PC-9 (cell line): ENCODE data around the gene LRRC43. TPM values are rescaled to one million over a fixed set of nuclear protein-coding genes. Genes with fewer than 3 reads are reported as not detected.

ENCODE experiments used
- BruUV-seq: library from RNA; stranded (reverse); fragments of 400-500 nt; replicated peaks from 2 replicates; lab custom pipeline; 2021; lab: Mats Ljungman, UMichigan
- CTCF ChIA-PET: fragments of 300-600 bp; sonication (Branson Sonifier 250); formaldehyde crosslinking; loops from one replicate; lab custom pipeline; 2022; ENCODE audit warnings: antibody characterized with exemption; lab: Charles Lee
- POLR2A ChIA-PET: fragments of 300-600 bp; sonication (Branson Sonifier 250); formaldehyde crosslinking; loops from one replicate; lab custom pipeline; 2022; ENCODE audit warnings: antibody characterized with exemption; ENCODE audit not compliant: unreplicated experiment; lab: Charles Lee
- DNase-seq, 2 experiments: peaks; one replicate each; pipeline versions ENCODE4 v3.0.0 to v3.0.0-alpha.2; 2015 to 2022; ENCODE audit warnings: mixed read lengths in 1 of 2
- H2AFZ ChIP-seq: fragments of 200-600 bp; sonication (generic); 2 replicates; pipeline ENCODE4 v1.8.1; 2017; ENCODE audit warnings: antibody characterized with exemption
- H3F3A ChIP-seq: fragments of 200-600 bp; sonication (generic); 2 replicates; pipeline ENCODE4 v1.8.1; 2017; ENCODE audit warnings: antibody characterized with exemption, mild to moderate bottlenecking, low read depth; ENCODE audit not compliant: insufficient read depth
- H3K27ac ChIP-seq: fragments of 200-600 bp; sonication (generic); 2 replicates; pipeline ENCODE4 v1.6.1; 2016; ENCODE audit warnings: mixed run types
- H3K27me3 ChIP-seq: fragments of 200-600 bp; sonication (generic); 2 replicates; pipeline ENCODE4 v1.6.1; 2016; ENCODE audit warnings: low read depth, mixed run types; ENCODE audit not compliant: insufficient read depth
- H3K36me3 ChIP-seq: fragments of 200-600 bp; sonication (generic); 2 replicates; pipeline ENCODE4 v1.6.1; 2016; ENCODE audit warnings: low read depth, mixed run types
- H3K4me1 ChIP-seq: fragments of 200-600 bp; sonication (generic); replicated peaks from 2 replicates; pipeline ENCODE4 v1.6.1; 2016; ENCODE audit warnings: mixed run types; ENCODE audit not compliant: insufficient read depth
- H3K4me2 ChIP-seq: fragments of 200-600 bp; sonication (generic); 2 replicates; pipeline ENCODE4 v1.6.1; 2017; ENCODE audit warnings: mixed run types
- H3K4me3 ChIP-seq: fragments of 200-600 bp; sonication (generic); 2 replicates; pipeline ENCODE4 v1.6.1; 2016; ENCODE audit warnings: mixed run types
- H3K79me2 ChIP-seq: fragments of 200-600 bp; sonication (generic); 2 replicates; pipeline ENCODE4 v1.6.1; 2017; ENCODE audit warnings: low read depth, mixed run types
- H3K9me2 ChIP-seq: fragments of 200-600 bp; sonication (generic); 2 replicates; pipeline ENCODE4 v1.8.1; 2017; ENCODE audit warnings: mild to moderate bottlenecking; ENCODE audit not compliant: insufficient read depth
- H3K9me3 ChIP-seq: fragments of 200-600 bp; sonication (generic); 2 replicates; pipeline ENCODE4 v1.8.1; 2016; ENCODE audit warnings: low read depth; ENCODE audit not compliant: insufficient read depth
- H4K20me1 ChIP-seq: fragments of 200-600 bp; sonication (generic); 2 replicates; pipeline ENCODE4 v1.8.1; 2017; ENCODE audit not compliant: insufficient read depth
- CTCF ChIP-seq: fragments of 200-600 bp; sonication (generic); conservative IDR thresholded peaks from 2 replicates; pipeline ENCODE4 v1.6.1; 2017; ENCODE audit warnings: mixed run types, antibody characterized with exemption, mild to moderate bottlenecking, moderate library complexity
- EZH2 ChIP-seq: fragments of 200-600 bp; sonication (generic); IDR thresholded peaks from 2 replicates; pipeline ENCODE4 v1.8.0; 2017; ENCODE audit warnings: antibody characterized with exemption, low read depth
- intact Hi-C: fragments of 100-400 bp; cut with micrococcal nuclease; formaldehyde crosslinking; loops from one replicate; pipeline ENCODE4 v1.10.0; 2022; ENCODE audit not compliant: unreplicated experiment
- total RNA-seq: library from RNA; stranded (reverse); gene quantifications from 2 replicates; pipeline ENCODE4 v1.2.3, GENCODE V29; 2021

Gene LRRC43
- total RNA-seq, 1 experiment from 2014 or later = 0.39 TPM

GRCh38 chr12:122183588-122183940 is 641 bp downstream of the LRRC43 start:
- Histone ChIP-seq H3K79me2 (no peaks in the 10 kb centered on the region), H3K9me2 (no peaks in the 10 kb centered on the region), H2AFZ (no peak overlapping the region), H3K36me3 (no peaks in the 10 kb centered on the region), H3F3A (no peaks in the 10 kb centered on the region), H3K27me3 (no peaks in the 10 kb centered on the region), H3K27ac (no peak overlapping the region), H3K9me3 (no peaks in the 10 kb centered on the region), H3K4me1 (no peaks in the 10 kb centered on the region), H3K4me2 (peak overlapping the region; percentile 59; the same call in 1 of the 2 replicates), H3K4me3 (no peak overlapping the region), H4K20me1 (no peaks in the 10 kb centered on the region)
- CTCF ChIA-PET = no interaction called here
- POLR2A ChIA-PET = no interaction called here
- no TSS peak for BruUV-seq
- intact Hi-C loops = no loop called here
- no peak for TF ChIP-seq EZH2
- no peak for TF ChIP-seq CTCF
- no peak for DNase-seq

- H3K36me3 ChIP-seq = no peaks in the 10 kb centered on the region
- TF ChIP-seq CTCF = no peak
Observed at GRCh38 chr12:122184517-122184916, 1.6 kb downstream of the LRRC43 start.

GRCh38 chr12:122185079-122185478 is 2.2 kb downstream of the LRRC43 start:
- ChIA-PET CTCF (no interaction called here), POLR2A (no interaction called here)
- H2AFZ ChIP-seq = no peak overlapping the region
- no peak for DNase-seq
- H3K27ac ChIP-seq = no peak overlapping the region
- H3K9me3 ChIP-seq = no peaks in the 10 kb centered on the region
- H3K4me2 ChIP-seq = no peak overlapping the region
- no peaks in the 10 kb centered on the region for H3K9me2 ChIP-seq
- no peaks in the 10 kb centered on the region for H3K36me3 ChIP-seq
- no peaks in the 10 kb centered on the region for H4K20me1 ChIP-seq
- no peak overlapping the region for H3K4me3 ChIP-seq
- no peaks in the 10 kb centered on the region for H3K79me2 ChIP-seq
- no peaks in the 10 kb centered on the region for H3K4me1 ChIP-seq
- TF ChIP-seq EZH2 (no peak), CTCF (no peak)
- no peaks in the 10 kb centered on the region for H3F3A ChIP-seq
- intact Hi-C loops = no loop called here
- BruUV-seq = no TSS peak
- no peaks in the 10 kb centered on the region for H3K27me3 ChIP-seq

More at GRCh38 chr12:122184517-122184916, 1.6 kb downstream of the LRRC43 start:
- Histone ChIP-seq H3K4me3 (no peak overlapping the region), H3K79me2 (no peaks in the 10 kb centered on the region), H3K4me1 (no peaks in the 10 kb centered on the region), H3F3A (no peaks in the 10 kb centered on the region), H3K9me2 (no peaks in the 10 kb centered on the region), H4K20me1 (no peaks in the 10 kb centered on the region), H3K27me3 (no peaks in the 10 kb centered on the region), H3K9me3 (no peaks in the 10 kb centered on the region), H3K4me2 (no peak overlapping the region), H3K27ac (no peak overlapping the region), H2AFZ (no peak overlapping the region)
- DNase-seq = no peak
- ChIA-PET CTCF (no interaction called here), POLR2A (no interaction called here)
- no TSS peak for BruUV-seq
- intact Hi-C loops = no loop called here
